ENCODE data around the gene GPC6.

GRCh38 chr13:93936901-93937300, 710.3 kb downstream of the GPC6 start:
- TF ChIP-seq HOXA7 (CRISPR knock-in tag; IDR thresholded peaks at IDR 0.05) (no peak), CTCF (IDR thresholded peaks at IDR 0.05) (no peak)

Data from A549 (cell line).